ENCODE data around the gene UBA6. TPM values are rescaled to one million over a fixed set of nuclear protein-coding genes. Genes with fewer than 3 reads are reported as not detected.
A peak's percentile ranks its signal among the peaks of the same experiment; 100 is the strongest.
"Not testable (repeated sequence)": the region's sequence is repeated elsewhere in the genome, so short reads cannot be mapped to it uniquely, and the experiment has no call there.

The UBA6 gene
- total RNA-seq, 1 experiment from 2014 or later, result 132 TPM

- peak; percentile 79 for DNase-seq (ENCODE audit: low read depth)
These were observed 13.3 kb upstream of the UBA6 start for GRCh38 chr4:67714248-67714583.

- DNase-seq (ENCODE audit: low read depth), result peak; percentile 18
These were observed 12.7 kb upstream of the UBA6 start for GRCh38 chr4:67713529-67714247.

GRCh38 chr4:67712650-67713528, 11.9 kb upstream of the UBA6 start:
- peak; percentile 16 for DNase-seq (ENCODE audit: low read depth)

- peak; percentile 7 for DNase-seq (ENCODE audit: low read depth)
These were observed 11.2 kb upstream of the UBA6 start for GRCh38 chr4:67712000-67712625.

- DNase-seq (ENCODE audit: low read depth), result not testable (repeated sequence)
These were observed 5.7 kb upstream of the UBA6 start for GRCh38 chr4:67706682-67707081.

- no peak for DNase-seq (ENCODE audit: low read depth)
These were observed 3.9 kb upstream of the UBA6 start for GRCh38 chr4:67704843-67705242.

- DNase-seq (ENCODE audit: low read depth), result no peak
These were observed 1.2 kb upstream of the UBA6 start for GRCh38 chr4:67702166-67702565.

- DNase-seq (ENCODE audit: low read depth), result peak; percentile 31
These were observed 529 bp upstream of the UBA6 start for GRCh38 chr4:67701517-67701850.

- peak; percentile 57 for DNase-seq (ENCODE audit: low read depth)
These were observed 728 bp downstream of the UBA6 start for GRCh38 chr4:67700116-67700737.

- DNase-seq (ENCODE audit: low read depth), result no peak
These were observed 1.4 kb downstream of the UBA6 start for GRCh38 chr4:67699603-67700002.

GRCh38 chr4:67697860-67698687, 2.9 kb downstream of the UBA6 start:
- no peak for DNase-seq (ENCODE audit: low read depth)

GRCh38 chr4:67696061-67696460, 4.9 kb downstream of the UBA6 start:
- DNase-seq (ENCODE audit: low read depth), result no peak

GRCh38 chr4:67694662-67695061, 6.3 kb downstream of the UBA6 start:
- no peak for DNase-seq (ENCODE audit: low read depth)

- no peak for DNase-seq (ENCODE audit: low read depth)
These were observed 9.6 kb downstream of the UBA6 start for GRCh38 chr4:67691328-67691727.

GRCh38 chr4:67687636-67688035, 13.3 kb downstream of the UBA6 start:
- DNase-seq (ENCODE audit: low read depth), result peak; percentile 7

- DNase-seq (ENCODE audit: low read depth), result no peak
These were observed 15.5 kb downstream of the UBA6 start for GRCh38 chr4:67685532-67685859.

- DNase-seq (ENCODE audit: low read depth), result peak; percentile 56
These were observed 16.0 kb downstream of the UBA6 start for GRCh38 chr4:67684839-67685531.

- no peak for DNase-seq (ENCODE audit: low read depth)
These were observed 18.7 kb downstream of the UBA6 start for GRCh38 chr4:67682266-67682665.

- DNase-seq (ENCODE audit: low read depth), result peak; percentile 57
These were observed 20.3 kb downstream of the UBA6 start for GRCh38 chr4:67680581-67681222.

- no peak for DNase-seq (ENCODE audit: low read depth)
These were observed 22.3 kb downstream of the UBA6 start for GRCh38 chr4:67678612-67679011.
